ENCODE data around the gene FH. TPM values are rescaled to one million over a fixed set of nuclear protein-coding genes. Genes with fewer than 3 reads are reported as not detected.

Gene FH
- total RNA-seq, 2 donors from 2014 or later: 146 to 181 TPM

DNA sequence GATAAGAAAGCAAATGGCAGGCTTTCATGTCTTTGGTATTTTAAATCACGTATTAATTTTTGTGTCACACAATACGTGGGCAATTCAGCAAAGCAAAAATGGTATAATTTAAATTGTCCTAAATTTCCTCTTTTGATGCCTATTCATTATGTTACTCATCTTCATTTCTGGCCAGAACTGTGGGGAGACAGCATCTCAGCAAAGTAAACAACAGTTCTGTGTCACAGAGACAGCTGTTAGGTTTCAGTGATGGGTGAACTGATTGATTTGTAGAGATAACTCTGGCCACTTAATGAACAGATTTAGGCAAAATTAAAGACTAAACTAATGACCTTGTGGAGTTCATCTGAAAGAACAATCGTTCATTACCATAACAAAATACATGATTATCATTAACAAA lies 49.2 kb downstream of the FH start:
- DNase-seq (no peak), ATAC-seq (no peak)
- intact Hi-C loops (cut with DNase I): no loop called here

- DNase-seq (no peak), ATAC-seq (no peak)
- intact Hi-C loops (cut with DNase I): no loop called here
Measured at GRCh38 chr1:241465673-241466072, 53.9 kb downstream of the FH start.

- intact Hi-C loops (cut with DNase I): no loop called here
- no peak for ATAC-seq
Measured at GRCh38 chr1:241464985-241465384, 54.6 kb downstream of the FH start.

GRCh38 chr1:241462391-241462790 lies 57.2 kb downstream of the FH start:
- intact Hi-C loops (cut with DNase I): no loop called here
- DNase-seq (no peak), ATAC-seq (no peak)

More at GRCh38 chr1:241464985-241465384, 54.6 kb downstream of the FH start:
- DNase-seq: no peak

- no peak for ATAC-seq
- DNase-seq: no peak
- intact Hi-C loops (cut with DNase I): no loop called here
Measured at GRCh38 chr1:241460098-241460873, 59.3 kb downstream of the FH start.

DNA sequence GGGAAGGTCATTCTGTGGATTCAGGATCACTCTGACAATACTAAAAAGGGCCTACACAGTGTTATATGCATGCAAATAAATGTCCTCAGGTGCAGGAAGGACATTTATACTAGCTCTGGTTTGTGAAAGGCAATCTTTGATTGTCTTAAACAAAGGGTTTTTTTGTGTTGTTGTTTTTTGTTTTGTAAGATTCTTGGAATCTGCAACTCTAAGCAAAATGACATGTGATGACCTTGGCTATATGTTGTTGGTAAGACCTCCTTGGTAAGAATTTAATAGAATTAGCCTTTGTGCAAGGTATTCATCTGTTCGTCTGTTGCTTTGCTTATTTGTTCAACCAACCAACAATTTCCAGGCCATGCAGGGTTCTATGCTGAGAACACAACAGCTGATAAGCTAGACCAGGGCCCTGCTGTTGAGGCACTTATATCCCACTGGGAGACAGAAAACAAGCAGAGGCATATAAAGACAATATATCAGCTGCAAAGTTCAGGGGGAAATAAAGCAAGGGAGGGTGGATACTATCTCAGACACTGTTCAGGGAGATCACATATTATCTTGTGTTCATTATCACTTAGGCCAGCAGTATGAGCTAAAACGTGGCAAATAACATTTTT lies 60.3 kb downstream of the FH start:
- intact Hi-C loops (cut with DNase I): no loop called here
- no peak for DNase-seq

GRCh38 chr1:241457421-241457820 lies 62.1 kb downstream of the FH start:
- DNase-seq (no peak), ATAC-seq (no peak)
- intact Hi-C loops (cut with DNase I): no loop called here

More for the DNA sequence above, 60.3 kb downstream of the FH start:
- ATAC-seq: no peak

- intact Hi-C loops (cut with DNase I): no loop called here
- ATAC-seq: no peak
- no peak for DNase-seq
Measured at GRCh38 chr1:241456743-241457142, 62.8 kb downstream of the FH start.

- no peak for ATAC-seq
- no peak for DNase-seq
- intact Hi-C loops (cut with DNase I): no loop called here
Measured at GRCh38 chr1:241453732-241454131, 65.8 kb downstream of the FH start.

GRCh38 chr1:241451956-241452355 lies 67.6 kb downstream of the FH start:
- ATAC-seq (no peak), DNase-seq (no peak)
- intact Hi-C loops (cut with DNase I): no loop called here

Other genes starting within 250 kb of the FH start
- gene RGS7, start 162.6 kb downstream of the FH start, total RNA-seq: not detected
- under 1 TPM; 0.39 to 0.47 TPM for gene KMO, start 12.6 kb upstream of the FH start, total RNA-seq
- 1 to 10 TPM; 5.1 to 5.9 TPM for gene CHML, start 120.6 kb upstream of the FH start, total RNA-seq
- gene OPN3, start 120.6 kb upstream of the FH start, total RNA-seq: 1 to 10 TPM; 5.8 to 7.7 TPM
- gene WDR64, start 132.5 kb upstream of the FH start, total RNA-seq: not detected

Data from left cardiac atrium (tissue), 4 donors.